OCI-LY3 (cell line): Measurements from ENCODE around the gene PLEKHA7.

ENCODE experiments used
- H2AFZ ChIP-seq: fragments of 200-600, 300-600 bp; shearing (Covaris generic); 2 replicates; pipeline ENCODE4 v1.6.0; 2014; ENCODE audit warnings: antibody characterized with exemption, low read depth, low read length
- H3K27ac ChIP-seq: fragments of 200-600, 300-600 bp; sonication (generic); 2 replicates; pipeline ENCODE4 v1.5.1; 2014; ENCODE audit warnings: mild to moderate bottlenecking, low read length, moderate library complexity, mixed read lengths
- H3K27me3 ChIP-seq: fragments of 200-600, 300-600 bp; sonication (generic); 2 replicates; pipeline ENCODE4 v1.6.1; 2014; ENCODE audit warnings: low read depth, low read length, mixed read lengths
- H3K36me3 ChIP-seq: fragments of 200-600, 300-600 bp; sonication (generic); replicated peaks from 2 replicates; pipeline ENCODE3; 2014; ENCODE audit warnings: low read depth, low read length, mixed read lengths
- H3K4me1 ChIP-seq: fragments of 300-600, 200-600 bp; sonication (generic); 2 replicates; pipeline ENCODE4 v1.6.1; 2014; ENCODE audit warnings: low read length, mixed read lengths
- H3K4me2 ChIP-seq: fragments of 200-600, 300-600 bp; sonication (generic); 2 replicates; pipeline ENCODE4 v1.6.1; 2014; ENCODE audit warnings: low read length, mixed read lengths
- H3K4me3 ChIP-seq: fragments of 300-600, 200-600 bp; sonication (generic); 2 replicates; pipeline ENCODE4 v1.5.1; 2014; ENCODE audit warnings: antibody characterized with exemption, mild to moderate bottlenecking, low read length, moderate library complexity
- H3K79me2 ChIP-seq: fragments of 300-600, 200-600 bp; shearing (Covaris generic); 2 replicates; pipeline ENCODE4 v1.6.1; 2014; ENCODE audit warnings: mild to moderate bottlenecking, low read length, mixed read lengths
- H3K9ac ChIP-seq: fragments of 300-600, 200-600 bp; shearing (Covaris generic); 2 replicates; pipeline ENCODE4 v1.6.0; 2014; ENCODE audit warnings: mild to moderate bottlenecking, low read length, moderate library complexity
- H3K9me3 ChIP-seq: fragments of 200-600, 300-600 bp; shearing (Covaris generic); 2 replicates; pipeline ENCODE4 v1.6.1; 2014; ENCODE audit warnings: low read length, mixed read lengths; ENCODE audit not compliant: insufficient read depth
- H4K20me1 ChIP-seq: fragments of 200-600, 300-600 bp; sonication (generic); 2 replicates; pipeline ENCODE4 v1.6.1; 2016; ENCODE audit warnings: low read length, mixed read lengths; ENCODE audit not compliant: insufficient read depth
- CTCF ChIP-seq: fragments of 200-600, 300-600 bp; sonication (generic); IDR thresholded peaks from 2 replicates; pipeline ENCODE4 v1.5.1; 2014; ENCODE audit warnings: antibody characterized with exemption, low read length, low read depth
- EZH2phosphoT487 ChIP-seq: fragments of 200-600 bp; shearing (Covaris generic); IDR thresholded peaks from 2 replicates; pipeline ENCODE4 v1.6.1; 2018; ENCODE audit warnings: antibody characterized with exemption, mixed run types, low read depth

Gene PLEKHA7

GRCh38 chr11:16800382-16800781 is 213.8 kb downstream of the PLEKHA7 start:
- no peaks in the 10 kb centered on the region for H4K20me1 ChIP-seq
- TF ChIP-seq CTCF (no peak), EZH2phosphoT487 (no peak)
- H3K9ac ChIP-seq, result no peak overlapping the region
- H3K27ac ChIP-seq, result no peak overlapping the region
- peaks cover 10% of the 10 kb centered on the region; the same call in 1 of the 2 replicates for H3K27me3 ChIP-seq
- H3K9me3 ChIP-seq, result no peaks in the 10 kb centered on the region
- H2AFZ ChIP-seq, result no peak overlapping the region
- H3K4me1 ChIP-seq, result no peaks in the 10 kb centered on the region
- H3K36me3 ChIP-seq, result no peaks in the 10 kb centered on the region
- no peak overlapping the region for H3K4me3 ChIP-seq
- no peaks in the 10 kb centered on the region for H3K79me2 ChIP-seq
- H3K4me2 ChIP-seq, result no peak overlapping the region

GRCh38 chr11:16799890-16800289 is 214.3 kb downstream of the PLEKHA7 start:
- Histone ChIP-seq H4K20me1 (no peaks in the 10 kb centered on the region), H3K36me3 (no peaks in the 10 kb centered on the region), H3K9ac (no peak overlapping the region), H3K27me3 (peaks cover 10% of the 10 kb centered on the region; the same call in 1 of the 2 replicates), H3K4me2 (no peak overlapping the region), H2AFZ (no peak overlapping the region), H3K4me3 (no peak overlapping the region), H3K9me3 (no peaks in the 10 kb centered on the region), H3K4me1 (no peaks in the 10 kb centered on the region), H3K79me2 (no peaks in the 10 kb centered on the region), H3K27ac (no peak overlapping the region)
- TF ChIP-seq CTCF, result no peak
- no peak for TF ChIP-seq EZH2phosphoT487

GRCh38 chr11:16799221-16799620 is 215.0 kb downstream of the PLEKHA7 start:
- peaks cover 4% of the 10 kb centered on the region; the same call in 1 of the 2 replicates for H3K27me3 ChIP-seq
- no peaks in the 10 kb centered on the region for H4K20me1 ChIP-seq
- no peaks in the 10 kb centered on the region for H3K36me3 ChIP-seq
- no peak overlapping the region for H3K4me3 ChIP-seq
- TF ChIP-seq EZH2phosphoT487 (no peak), CTCF (no peak)
- no peak overlapping the region for H2AFZ ChIP-seq
- H3K9ac ChIP-seq, result no peak overlapping the region
- H3K4me1 ChIP-seq, result no peaks in the 10 kb centered on the region
- no peak overlapping the region for H3K4me2 ChIP-seq
- H3K79me2 ChIP-seq, result no peaks in the 10 kb centered on the region
- H3K9me3 ChIP-seq, result no peaks in the 10 kb centered on the region
- H3K27ac ChIP-seq, result no peak overlapping the region

GRCh38 chr11:16797776-16798175 is 216.4 kb downstream of the PLEKHA7 start:
- TF ChIP-seq EZH2phosphoT487, result no peak
- no peak for TF ChIP-seq CTCF
- Histone ChIP-seq H3K4me2 (no peak overlapping the region), H3K79me2 (no peaks in the 10 kb centered on the region), H3K9ac (no peak overlapping the region), H3K36me3 (no peaks in the 10 kb centered on the region), H4K20me1 (no peaks in the 10 kb centered on the region), H3K27ac (no peak overlapping the region), H3K4me3 (no peak overlapping the region), H2AFZ (no peak overlapping the region), H3K9me3 (no peaks in the 10 kb centered on the region), H3K4me1 (no peaks in the 10 kb centered on the region), H3K27me3 (no peaks in the 10 kb centered on the region)
